HG03342 (cell line): Measurements from ENCODE around the gene TXNRD2.
"Not testable (repeated sequence)": the region's sequence is repeated elsewhere in the genome, so short reads cannot be mapped to it uniquely, and the experiment has no call there.

Source experiments
- ATAC-seq: cut with Tn5 transposase; IDR thresholded peaks from one replicate; pipeline ENCODE4 v1.9.1; 2021; ENCODE audit warnings: mild to moderate bottlenecking, moderate library complexity; ENCODE audit not compliant: unreplicated experiment

Gene TXNRD2

GRCh38 chr22:19955241-19956128, 13.9 kb upstream of the TXNRD2 start:
- no peak for ATAC-seq

DNA sequence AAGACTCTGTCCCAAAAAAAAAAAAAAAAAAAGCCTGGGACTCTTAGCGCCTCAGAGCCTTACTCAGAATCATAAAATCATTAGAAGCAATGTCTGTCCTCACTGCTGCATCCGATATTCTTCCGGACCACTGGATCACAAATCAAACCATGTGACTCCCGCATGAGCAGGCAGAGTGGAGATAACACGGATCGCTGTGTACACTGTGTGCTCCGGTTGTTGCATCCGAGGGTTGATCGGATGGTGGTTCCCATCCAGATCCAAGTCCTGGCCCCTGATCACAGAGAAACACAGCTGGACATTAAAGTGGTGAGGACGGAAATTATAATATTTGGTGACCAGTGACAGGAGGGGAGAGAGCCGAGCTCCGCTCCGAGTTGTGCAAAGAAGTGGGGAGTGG, 9.7 kb upstream of the TXNRD2 start:
- no peak for ATAC-seq

DNA sequence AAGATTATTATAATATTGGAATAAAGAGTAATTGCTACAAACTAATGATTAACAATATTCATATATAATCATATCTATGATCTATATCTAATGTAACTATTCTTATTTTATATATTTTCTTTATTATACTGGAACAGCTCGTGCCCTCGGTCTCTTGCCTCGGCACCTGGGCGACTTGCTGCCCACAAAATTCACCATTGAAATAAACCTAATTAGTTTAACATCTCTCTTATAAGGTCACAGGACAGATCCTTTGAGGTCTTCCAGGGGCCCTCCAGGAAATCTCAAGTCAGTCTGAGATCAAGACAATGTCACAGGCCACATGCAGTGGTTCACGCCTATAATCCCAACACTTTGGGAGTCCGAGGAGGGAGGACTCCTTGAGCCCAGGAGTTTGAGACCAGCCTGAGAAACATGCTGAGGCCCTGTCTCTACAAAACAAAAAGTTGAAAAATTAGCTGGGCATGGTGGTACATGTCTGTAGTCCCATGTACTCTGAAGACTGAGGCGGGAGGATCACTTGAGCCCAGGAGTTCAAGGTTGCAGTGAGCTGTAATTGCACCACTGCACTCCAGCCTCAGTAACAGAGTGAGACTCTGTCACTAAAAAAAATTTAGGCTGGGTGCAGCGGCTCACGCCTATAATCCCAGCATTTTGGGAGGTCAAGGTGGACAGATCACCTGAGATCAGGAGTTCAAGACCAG, 6.6 kb upstream of the TXNRD2 start:
- ATAC-seq, result no peak

DNA sequence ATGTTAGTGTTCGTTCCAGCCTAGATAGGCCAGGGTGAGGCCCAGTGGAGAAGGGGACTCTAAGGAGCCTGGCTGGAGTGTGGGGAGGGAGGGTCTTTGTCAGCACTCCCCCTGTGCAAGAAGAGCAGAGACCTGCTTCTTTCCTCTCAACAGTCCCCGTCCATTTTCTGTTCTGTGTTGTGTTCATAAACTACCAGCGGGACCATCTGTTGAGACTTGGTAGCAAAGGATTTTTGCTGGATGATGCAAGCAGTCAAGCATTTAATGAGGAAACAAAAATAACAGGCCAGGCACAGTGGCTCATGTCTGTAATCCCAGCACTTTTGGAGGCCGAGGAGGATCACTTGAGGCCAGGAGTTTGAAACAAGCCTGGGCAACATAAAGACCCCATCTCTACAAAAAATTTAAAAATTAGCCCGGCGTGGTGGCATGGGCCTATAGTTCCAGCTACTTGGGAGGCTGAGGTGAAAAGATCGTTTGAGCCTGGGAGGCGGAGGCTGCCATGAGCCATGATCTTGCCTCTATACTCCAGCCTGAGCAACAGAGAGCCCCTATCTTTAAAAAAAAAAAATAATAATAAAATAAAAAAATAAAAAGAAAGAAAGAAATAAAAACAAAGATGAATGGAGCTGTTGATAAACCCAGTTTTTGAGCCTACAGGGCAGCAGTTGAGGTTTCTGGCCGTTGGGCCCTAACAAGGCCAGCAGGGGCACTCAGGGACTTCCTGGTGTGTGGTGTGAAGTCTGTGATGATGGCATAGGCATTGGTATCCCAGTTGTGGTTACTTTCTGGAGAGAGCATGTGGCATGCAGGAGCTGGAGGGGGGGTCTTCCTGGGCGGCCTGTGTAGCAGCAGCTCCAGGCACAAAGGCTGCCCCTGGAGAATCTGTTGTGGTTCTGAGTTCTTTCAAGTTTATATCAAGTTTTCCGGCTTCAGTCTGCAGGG, 1.7 kb upstream of the TXNRD2 start:
- ATAC-seq, result no peak

DNA sequence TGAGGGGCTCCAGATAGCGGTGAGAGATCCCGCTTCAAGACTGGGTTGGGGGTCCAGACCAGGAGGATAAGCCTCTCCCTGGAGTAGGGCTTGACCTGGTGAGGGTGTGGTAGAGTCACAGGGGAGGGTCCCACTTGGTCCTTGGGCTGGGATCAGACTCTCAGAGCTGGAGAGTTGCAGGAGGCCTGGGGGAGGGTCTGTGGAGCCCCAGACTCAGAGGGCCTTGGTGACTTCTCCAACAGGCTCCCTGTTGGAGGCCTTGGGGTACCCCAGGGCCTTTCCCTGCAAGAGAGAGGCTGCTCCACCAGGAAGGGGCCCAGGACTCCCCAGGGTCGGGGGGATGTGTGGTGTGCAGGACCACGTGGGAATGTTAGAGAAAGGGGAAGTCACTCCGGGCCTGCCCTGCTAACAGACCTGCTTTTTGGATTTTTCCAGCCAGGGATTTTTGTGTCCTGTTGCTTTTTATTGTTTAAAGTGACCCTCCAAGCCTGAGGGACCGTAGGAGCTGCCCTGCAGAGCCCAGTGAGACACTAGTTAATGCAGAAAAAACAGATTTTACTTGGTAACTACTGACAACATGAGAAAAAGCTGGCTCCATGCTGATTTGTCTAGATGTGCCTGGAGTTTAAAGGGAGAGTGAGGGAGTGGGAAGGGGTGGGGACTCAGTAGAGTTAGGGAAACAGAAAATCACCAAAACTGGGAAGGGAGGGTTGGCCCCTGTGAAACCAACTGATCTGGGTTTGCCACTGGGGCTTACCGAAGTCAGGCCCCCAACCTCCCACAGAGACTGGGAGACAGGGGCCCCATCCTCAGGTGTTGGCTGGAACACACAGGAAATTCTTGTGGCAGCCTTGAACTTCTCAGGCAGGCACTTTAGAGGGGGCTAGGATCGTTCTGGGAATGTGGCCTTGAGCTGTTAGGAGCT, 801 bp upstream of the TXNRD2 start:
- ATAC-seq, result no peak

DNA sequence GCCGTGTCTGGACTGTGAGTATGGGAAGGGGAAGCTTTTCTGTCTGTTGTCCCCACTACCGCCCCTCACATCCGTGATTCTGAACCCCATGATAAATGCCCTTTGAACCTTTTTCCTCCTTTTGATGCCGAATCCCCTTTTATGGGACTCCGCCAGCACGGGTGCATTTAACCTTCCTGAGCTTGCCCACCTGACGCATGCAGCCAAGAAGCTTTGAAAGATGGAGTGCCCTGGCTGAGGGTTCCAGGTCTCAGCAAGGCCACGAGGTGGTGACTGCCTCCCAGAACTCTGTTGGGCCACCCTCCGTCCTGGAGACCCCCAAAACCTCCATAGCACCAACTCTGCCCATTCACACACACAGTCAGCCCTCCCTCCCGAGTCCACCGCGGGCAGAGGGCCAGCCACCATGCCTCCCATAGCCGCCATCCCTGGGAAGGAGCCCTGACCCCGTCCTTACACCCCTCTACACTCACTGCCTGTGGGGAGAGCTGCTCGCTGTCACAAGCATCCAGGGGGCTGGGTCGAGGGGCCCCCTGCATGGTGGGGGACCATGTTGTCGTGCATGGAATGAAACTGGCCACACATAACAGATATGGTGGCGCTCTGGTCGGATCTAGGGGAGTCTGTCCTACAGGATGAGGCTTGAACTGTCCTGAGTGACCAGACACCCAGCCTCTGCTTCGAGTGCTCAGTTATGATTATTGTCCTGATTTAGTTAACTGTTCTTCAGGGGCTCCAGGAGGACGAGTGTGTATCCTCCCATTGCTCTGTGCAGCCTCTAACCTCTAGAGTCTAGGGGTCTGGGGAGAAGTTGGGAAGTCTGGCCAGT, 868 bp downstream of the TXNRD2 start:
- ATAC-seq, result no peak

GRCh38 chr22:19937616-19938473, 3.8 kb downstream of the TXNRD2 start:
- ATAC-seq, result no peak

DNA sequence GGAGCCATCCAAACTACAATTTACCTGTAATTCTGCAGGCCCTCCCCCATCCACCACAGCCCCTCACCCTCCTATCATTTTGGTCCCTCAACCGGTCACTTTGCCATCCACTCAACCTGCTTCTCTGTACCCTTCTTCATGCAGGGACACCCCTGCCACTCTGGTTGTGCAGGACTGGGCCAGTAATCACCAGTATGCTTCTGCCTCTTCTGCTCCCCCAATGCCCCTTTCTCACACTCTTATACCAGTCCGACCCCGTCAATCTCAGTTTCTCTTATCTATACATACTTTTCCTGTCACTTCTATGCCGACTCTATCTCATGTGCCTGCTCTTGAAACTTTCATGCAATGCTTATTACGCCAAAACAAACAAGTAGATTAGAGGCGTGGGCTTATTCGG, 5.1 kb downstream of the TXNRD2 start:
- no peak for ATAC-seq

- ATAC-seq, result not testable (repeated sequence)
Observed at GRCh38 chr22:19935123-19935718, 6.4 kb downstream of the TXNRD2 start.

GRCh38 chr22:19933341-19934241, 8.0 kb downstream of the TXNRD2 start:
- no peak for ATAC-seq

DNA sequence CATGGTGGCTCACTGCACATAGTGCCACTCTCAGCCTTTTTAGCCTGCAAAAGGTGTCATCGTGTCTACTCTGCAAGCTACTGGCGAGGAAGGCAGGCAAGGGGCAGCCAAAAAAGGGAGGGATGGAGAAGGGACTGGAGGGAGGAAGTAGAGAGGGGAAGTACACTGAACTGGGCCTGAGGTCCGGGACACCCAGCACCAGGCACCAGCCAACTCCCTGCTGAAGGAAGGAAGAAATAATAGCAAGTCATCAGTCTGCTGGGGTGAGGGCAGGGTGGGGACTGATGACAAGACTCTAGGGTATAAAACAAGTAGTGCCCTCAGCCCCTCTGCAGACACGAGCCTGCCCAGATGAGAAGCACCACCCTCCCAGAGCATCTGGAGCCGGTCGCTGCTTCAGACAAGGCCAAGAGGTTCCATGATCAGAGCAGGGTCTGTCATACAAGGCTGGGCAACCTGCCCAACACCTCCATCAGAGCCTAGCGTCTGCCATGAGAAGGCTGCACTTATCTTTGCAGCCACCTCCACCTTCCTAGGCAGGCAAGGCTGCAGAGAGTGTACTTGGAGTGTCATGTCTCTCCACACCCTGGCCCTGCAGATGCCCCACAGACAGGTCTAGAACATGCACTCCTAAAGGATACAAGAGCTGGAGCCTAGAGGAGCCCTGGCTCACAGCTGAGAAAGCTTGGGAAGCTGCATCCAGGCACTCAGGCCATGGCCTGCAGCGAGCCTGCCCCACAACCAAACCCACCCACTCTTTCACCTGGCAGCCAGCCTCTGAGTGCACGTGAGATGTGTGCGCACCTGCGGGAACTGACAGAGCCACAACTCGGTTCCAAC, 9.0 kb downstream of the TXNRD2 start:
- ATAC-seq, result no peak

DNA sequence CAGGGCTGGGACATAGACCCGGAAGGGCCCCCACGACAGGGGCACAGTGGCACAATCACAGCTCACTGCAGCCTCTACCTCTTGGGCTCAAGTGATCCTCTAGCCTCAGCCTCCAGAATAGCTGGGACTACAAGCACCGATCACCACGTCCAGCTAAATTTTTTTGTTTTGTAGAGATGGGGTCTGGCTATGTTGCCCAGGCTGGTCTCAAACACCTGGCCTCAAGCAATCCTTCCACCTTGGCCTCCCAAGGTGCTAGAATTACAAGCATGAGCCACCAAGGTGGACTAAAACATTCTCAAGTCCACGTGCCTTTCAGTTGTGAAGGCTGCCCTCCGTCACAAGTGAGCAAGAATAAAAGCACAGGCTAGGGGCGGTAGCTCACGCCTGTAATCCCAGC, 10.1 kb downstream of the TXNRD2 start:
- no peak for ATAC-seq

GRCh38 chr22:19930551-19931486, 10.8 kb downstream of the TXNRD2 start:
- no peak for ATAC-seq

DNA sequence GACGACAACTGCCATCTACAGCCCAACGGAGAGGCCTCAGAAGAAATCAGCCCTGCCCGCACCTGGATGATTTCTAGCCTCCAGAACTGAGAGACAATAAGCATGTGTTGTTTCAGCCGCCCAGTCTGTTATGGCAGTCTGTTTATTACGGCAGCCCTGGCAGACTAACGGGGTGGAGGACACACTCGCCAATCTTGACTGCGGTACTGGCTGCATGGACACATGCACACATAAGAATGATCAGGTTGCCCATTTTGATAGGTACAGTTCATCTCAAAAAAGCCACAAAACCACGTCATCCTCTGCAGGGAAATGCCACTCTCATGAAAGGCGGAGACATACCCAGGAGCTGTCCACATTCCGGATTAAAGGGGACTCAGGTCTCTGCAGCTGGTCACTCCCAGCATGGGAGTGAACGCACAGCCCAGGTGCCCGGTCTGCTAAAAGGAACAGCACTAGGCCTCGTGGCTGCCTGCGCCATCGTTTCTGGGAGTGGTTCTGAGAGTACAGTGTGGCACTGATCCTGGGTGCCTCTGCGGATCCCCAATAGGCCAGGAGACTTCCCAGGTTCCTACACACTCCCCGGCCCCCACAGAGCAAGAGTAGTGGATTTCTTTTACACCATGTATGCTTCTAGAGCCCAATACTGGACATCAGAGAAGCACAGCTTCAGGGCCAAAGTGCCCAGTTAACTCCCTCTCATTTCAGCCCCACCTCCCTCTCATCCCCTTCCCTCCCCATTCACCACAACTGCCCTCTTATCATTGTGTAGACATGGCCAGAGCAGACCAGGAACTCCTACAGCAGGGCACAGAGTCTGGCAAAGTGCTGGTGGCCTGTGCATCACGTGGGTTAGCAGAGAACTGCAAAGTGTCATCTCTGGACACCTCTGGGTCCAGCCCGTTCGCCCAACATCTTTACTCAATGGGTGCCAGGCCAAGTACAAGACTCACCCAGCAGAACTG, 11.8 kb downstream of the TXNRD2 start:
- no peak for ATAC-seq
